KMS-11 (cell line): Measurements from ENCODE around the gene PCDH18.
"Not testable (repeated sequence)": the region's sequence is repeated elsewhere in the genome, so short reads cannot be mapped to it uniquely, and the experiment has no call there.

Experiments
- H2AFZ ChIP-seq: fragments of 200-600 bp; sonication (generic); 2 replicates; pipeline ENCODE4 v1.6.1; 2016; ENCODE audit warnings: antibody characterized with exemption, mixed run types, low read depth
- H3K27ac ChIP-seq: fragments of 200-600 bp; sonication (generic); 2 replicates; pipeline ENCODE4 v1.6.1; 2016; ENCODE audit warnings: mild to moderate bottlenecking, mixed run types
- H3K27me3 ChIP-seq: fragments of 200-600 bp; sonication (generic); 2 replicates; pipeline ENCODE4 v1.6.1; 2017; ENCODE audit warnings: mild to moderate bottlenecking, low read depth, mixed run types, moderate library complexity; ENCODE audit not compliant: insufficient read depth
- H3K36me3 ChIP-seq: fragments of 200-600 bp; sonication (generic); 2 replicates; pipeline ENCODE4 v1.6.1; 2017; ENCODE audit warnings: mild to moderate bottlenecking, mixed run types; ENCODE audit not compliant: insufficient read depth
- H3K4me1 ChIP-seq: fragments of 200-600 bp; sonication (generic); 2 replicates; pipeline ENCODE4 v1.6.1; 2016; ENCODE audit warnings: mild to moderate bottlenecking, low read depth, mixed run types; ENCODE audit not compliant: poor library complexity, severe bottlenecking
- H3K4me2 ChIP-seq: fragments of 200-600 bp; sonication (generic); 2 replicates; pipeline ENCODE4 v1.7.0; 2016; ENCODE audit warnings: mild to moderate bottlenecking, mixed run types
- H3K4me3 ChIP-seq: fragments of 200-600 bp; sonication (generic); IDR thresholded peaks from 2 replicates; pipeline ENCODE4 v1.6.1; 2017; ENCODE audit warnings: low read depth, low read length, mixed read lengths; ENCODE audit not compliant: insufficient read depth
- H3K79me2 ChIP-seq: fragments of 200-600 bp; sonication (generic); 2 replicates; pipeline ENCODE4 v1.6.1; 2016; ENCODE audit warnings: low read depth, mixed run types; ENCODE audit not compliant: insufficient read depth
- H3K9ac ChIP-seq: fragments of 200-600 bp; sonication (generic); 2 replicates; pipeline ENCODE4 v1.6.1; 2016; ENCODE audit warnings: mild to moderate bottlenecking, mixed run types
- H4K20me1 ChIP-seq: fragments of 200-600 bp; sonication (generic); 2 replicates; pipeline ENCODE4 v1.6.1; 2016; ENCODE audit warnings: mild to moderate bottlenecking, mixed run types; ENCODE audit not compliant: insufficient read depth
- CTCF ChIP-seq: fragments of 200-600 bp; sonication (generic); conservative IDR thresholded peaks from 2 replicates; pipeline ENCODE4 v1.6.1; 2017; ENCODE audit warnings: low read depth, mild to moderate bottlenecking, antibody characterized with exemption, low read length, moderate library complexity, mixed read lengths

The PCDH18 gene

GRCh38 chr4:137495578-137495977, 36.7 kb downstream of the PCDH18 start:
- Histone ChIP-seq H3K36me3 (no peaks in the 10 kb centered on the region), H3K27ac (no peak overlapping the region), H3K9ac (no peak overlapping the region), H4K20me1 (no peaks in the 10 kb centered on the region), H3K4me3 (no peak overlapping the region), H3K27me3 (no peaks in the 10 kb centered on the region), H3K79me2 (no peaks in the 10 kb centered on the region), H3K4me2 (no peak overlapping the region), H3K4me1 (no peaks in the 10 kb centered on the region), H2AFZ (no peak overlapping the region)
- TF ChIP-seq CTCF: no peak

DNA sequence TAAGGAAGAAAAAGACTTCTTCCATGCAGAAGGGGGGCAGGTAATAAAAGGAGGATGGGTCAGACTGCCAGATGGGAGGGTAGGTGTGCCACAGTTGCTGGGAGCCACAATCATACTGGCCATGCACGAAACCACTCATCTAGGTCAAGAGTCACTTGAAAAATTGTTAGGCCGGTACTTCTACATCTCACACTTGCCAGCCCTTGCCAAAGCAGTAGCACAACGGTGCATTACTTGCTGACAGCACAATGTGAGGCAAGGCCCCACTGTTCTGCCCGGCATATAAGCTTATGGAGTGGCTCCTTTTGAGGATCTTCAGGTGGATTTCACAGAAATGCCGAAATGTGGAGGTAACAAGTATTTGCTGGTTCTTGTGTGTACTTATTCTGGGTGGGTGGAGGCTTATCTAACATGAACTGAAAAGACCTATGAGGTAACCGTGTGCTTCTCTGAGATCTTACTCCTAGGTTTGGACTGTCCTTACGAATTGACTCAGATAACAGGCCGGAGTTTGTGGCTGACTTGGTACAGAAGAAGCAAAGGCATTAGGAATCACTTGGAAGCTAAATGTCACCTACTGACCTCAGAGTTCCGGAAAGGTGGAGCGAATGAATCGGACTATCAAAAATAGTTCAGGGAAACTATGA, 48.9 kb downstream of the PCDH18 start:
- H3K27me3 ChIP-seq: not testable (repeated sequence)

GRCh38 chr4:137479657-137480056, 52.6 kb downstream of the PCDH18 start:
- H4K20me1 ChIP-seq, H3K27me3 ChIP-seq, H3K36me3 ChIP-seq, H3K4me2 ChIP-seq, H2AFZ ChIP-seq, H3K27ac ChIP-seq, H3K9ac ChIP-seq, H3K4me1 ChIP-seq, H3K79me2 ChIP-seq, H3K4me3 ChIP-seq: not testable (repeated sequence)

More for the DNA sequence above, 48.9 kb downstream of the PCDH18 start:
- not testable (repeated sequence) for H4K20me1 ChIP-seq, H3K4me2 ChIP-seq, H3K4me1 ChIP-seq, H3K79me2 ChIP-seq, H3K36me3 ChIP-seq, H3K4me3 ChIP-seq, H2AFZ ChIP-seq, H3K27ac ChIP-seq, H3K9ac ChIP-seq

DNA sequence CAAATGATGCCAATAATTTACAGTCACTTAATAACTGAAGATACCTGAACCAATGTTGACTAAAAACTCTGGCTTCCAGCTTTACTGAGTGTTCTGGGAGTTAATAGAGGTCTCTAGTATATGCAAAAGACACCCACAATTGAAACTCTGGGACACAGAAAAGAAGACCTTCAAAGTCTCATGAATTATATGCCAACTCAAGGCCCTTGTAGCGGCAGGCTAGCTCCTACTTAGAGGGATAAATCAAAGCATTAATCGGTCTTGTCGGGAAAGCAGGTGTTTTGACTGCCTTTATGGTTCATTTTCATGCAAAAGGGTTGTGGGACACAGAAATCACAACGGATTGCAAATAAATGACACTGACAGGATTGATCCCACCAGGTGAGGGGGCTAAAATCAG, 55.9 kb downstream of the PCDH18 start:
- Histone ChIP-seq H4K20me1 (no peaks in the 10 kb centered on the region), H3K9ac (no peak overlapping the region), H3K4me2 (no peak overlapping the region), H2AFZ (no peak overlapping the region), H3K27ac (no peak overlapping the region), H3K27me3 (no peaks in the 10 kb centered on the region), H3K36me3 (no peaks in the 10 kb centered on the region), H3K4me3 (no peak overlapping the region), H3K4me1 (no peaks in the 10 kb centered on the region), H3K79me2 (no peaks in the 10 kb centered on the region)
- TF ChIP-seq CTCF: no peak

GRCh38 chr4:137474711-137475301, 57.5 kb downstream of the PCDH18 start:
- Histone ChIP-seq H3K4me2 (no peak overlapping the region), H3K36me3 (no peaks in the 10 kb centered on the region), H3K4me1 (no peaks in the 10 kb centered on the region), H3K27me3 (no peaks in the 10 kb centered on the region), H4K20me1 (no peaks in the 10 kb centered on the region), H2AFZ (no peak overlapping the region), H3K27ac (no peak overlapping the region), H3K4me3 (no peak overlapping the region), H3K9ac (no peak overlapping the region), H3K79me2 (no peaks in the 10 kb centered on the region)
- no peak for TF ChIP-seq CTCF
